HK-2 (cell line): ENCODE measurements around the gene C6orf47.
"Not testable (repeated sequence)": the region's sequence is repeated elsewhere in the genome, so short reads cannot be mapped to it uniquely, and the experiment has no call there.

Experiments
- DNase-seq: peaks from one replicate; pipeline ENCODE4 v3.0.0-alpha.2; 2018; ENCODE audit not compliant: unreplicated experiment

C6orf47 gene

GRCh38 chr6:31660381-31661261 is at the start of gene C6orf47:
Gene C6orf47, minus strand, starts transcription at chr6:31660778. Its CDS starts 831 bp downstream, at chr6:31659947.
- peak; percentile 86 for DNase-seq

DNA sequence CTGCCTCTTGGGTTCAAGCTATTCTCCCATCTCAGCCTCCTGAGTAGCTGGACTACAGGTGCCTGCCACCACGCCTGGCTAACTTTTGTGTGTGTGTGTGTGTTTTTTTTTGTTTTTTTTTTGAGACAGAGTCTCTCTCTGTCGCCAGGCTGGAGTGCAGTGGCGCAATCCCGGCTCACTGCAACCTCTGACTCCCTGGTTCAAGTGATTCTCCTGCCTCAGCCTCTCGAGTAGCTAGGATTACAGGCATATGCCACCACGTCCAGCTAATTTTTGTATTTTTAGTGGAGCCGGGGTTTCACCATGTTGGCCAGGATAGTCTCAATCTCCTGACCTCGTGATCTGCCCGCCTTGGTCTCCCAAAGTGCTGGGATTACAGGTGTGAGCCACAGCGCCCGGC is 48.6 kb upstream of the C6orf47 start:
- DNase-seq, result not testable (repeated sequence)

GRCh38 chr6:31708224-31708623 is 47.6 kb upstream of the C6orf47 start:
- no peak for DNase-seq

GRCh38 chr6:31707701-31708100 is 47.1 kb upstream of the C6orf47 start:
- no peak for DNase-seq

DNA sequence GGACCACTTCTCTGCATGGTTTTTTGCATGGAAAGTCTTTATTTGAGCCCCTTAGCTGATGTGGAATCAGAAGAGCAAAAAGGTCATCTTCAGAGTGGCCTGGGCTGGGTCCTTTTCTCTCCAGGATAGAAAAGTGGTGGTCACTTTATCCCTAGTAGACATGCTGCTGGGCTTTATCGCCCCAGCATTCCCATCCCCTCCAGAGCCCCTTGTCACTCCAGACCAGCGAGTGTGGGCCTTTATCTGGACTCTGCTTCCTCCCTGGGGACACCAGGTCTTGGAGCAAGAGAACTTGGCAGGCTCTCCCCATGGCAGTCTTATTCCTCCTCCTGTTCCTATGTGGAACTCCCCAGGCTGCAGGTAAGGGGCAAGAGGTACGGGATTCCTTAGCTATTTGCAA is 46.0 kb upstream of the C6orf47 start, which contains the start of gene LY6G6F:
TSS of gene LY6G6F (plus strand) at position 268 of the 400 bp plus-strand sequence. CDS start at position 309, 41 bp downstream.
- no peak for DNase-seq

DNA sequence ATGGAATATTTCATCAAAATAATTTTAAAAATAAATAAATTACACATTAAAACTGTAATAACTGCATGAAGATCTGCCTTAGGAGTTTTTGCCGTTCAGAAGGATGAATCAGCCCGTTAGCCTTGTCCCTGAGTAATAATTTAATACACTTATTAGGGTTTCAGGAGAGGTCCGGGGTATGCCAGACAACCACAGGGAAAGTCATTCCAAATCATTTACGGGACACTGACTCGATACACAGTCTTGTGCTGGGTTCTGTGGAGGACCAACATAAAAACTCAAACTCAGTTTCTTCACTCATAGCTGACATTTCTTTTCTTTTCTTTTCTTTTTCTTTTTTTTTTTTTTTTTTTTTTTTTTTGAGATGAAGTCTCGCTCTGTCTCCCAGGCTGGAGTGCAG is 45.4 kb upstream of the C6orf47 start:
- no peak for DNase-seq

GRCh38 chr6:31702819-31703716 is 42.5 kb upstream of the C6orf47 start, which contains the start of gene ABHD16A:
Gene ABHD16A, minus strand, starts transcription at chr6:31703324. Its CDS starts 43 bp downstream, at chr6:31703281.
- DNase-seq, result peak; percentile 96

DNA sequence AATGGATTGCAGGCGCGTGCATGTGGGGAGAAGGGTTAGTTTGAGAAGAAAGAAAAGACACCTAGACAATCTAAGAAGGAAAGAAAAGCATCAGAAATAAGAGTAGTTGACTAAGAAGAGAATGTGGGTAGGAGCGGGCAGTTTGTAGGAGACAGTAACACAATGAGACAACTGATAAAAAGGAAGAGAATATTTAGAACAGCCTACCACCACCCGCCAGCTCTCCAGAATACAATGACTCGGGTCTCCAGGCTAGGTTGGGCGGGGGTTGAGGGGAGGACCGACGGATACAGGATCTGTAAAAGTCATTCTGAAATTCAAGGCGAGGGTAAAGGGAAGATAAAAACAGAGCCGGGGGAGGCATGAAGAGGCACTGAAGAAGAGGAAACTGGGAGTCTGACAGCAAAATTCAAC is 41.8 kb upstream of the C6orf47 start:
- DNase-seq, result no peak

- DNase-seq, result no peak
These were observed 41.3 kb upstream of the C6orf47 start for GRCh38 chr6:31701666-31702404.

GRCh38 chr6:31700740-31701401 is 40.3 kb upstream of the C6orf47 start:
- no peak for DNase-seq

GRCh38 chr6:31697555-31697954 is 37.0 kb upstream of the C6orf47 start:
- DNase-seq, result no peak

GRCh38 chr6:31693535-31693934 is 33.0 kb upstream of the C6orf47 start:
- no peak for DNase-seq

DNA sequence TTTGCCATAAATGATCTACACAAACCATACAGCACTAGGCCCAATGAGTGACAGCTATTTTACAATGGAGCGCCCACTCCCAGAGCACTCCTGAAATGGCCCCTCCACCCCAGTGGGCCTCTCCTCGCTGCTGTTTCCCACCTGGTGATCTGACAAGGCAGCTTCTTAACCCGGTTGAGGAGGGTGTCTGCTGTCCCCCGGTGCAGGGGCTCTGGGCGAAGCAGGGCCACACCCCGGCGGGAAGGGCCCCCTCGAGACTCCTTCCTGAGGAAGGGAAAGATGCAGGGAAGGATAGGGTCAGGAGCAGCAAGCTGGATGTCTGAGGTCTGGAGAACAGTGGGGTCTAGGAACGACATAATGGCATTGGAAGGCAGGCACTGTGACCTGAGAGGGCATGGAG is 32.3 kb upstream of the C6orf47 start:
- no peak for DNase-seq

DNA sequence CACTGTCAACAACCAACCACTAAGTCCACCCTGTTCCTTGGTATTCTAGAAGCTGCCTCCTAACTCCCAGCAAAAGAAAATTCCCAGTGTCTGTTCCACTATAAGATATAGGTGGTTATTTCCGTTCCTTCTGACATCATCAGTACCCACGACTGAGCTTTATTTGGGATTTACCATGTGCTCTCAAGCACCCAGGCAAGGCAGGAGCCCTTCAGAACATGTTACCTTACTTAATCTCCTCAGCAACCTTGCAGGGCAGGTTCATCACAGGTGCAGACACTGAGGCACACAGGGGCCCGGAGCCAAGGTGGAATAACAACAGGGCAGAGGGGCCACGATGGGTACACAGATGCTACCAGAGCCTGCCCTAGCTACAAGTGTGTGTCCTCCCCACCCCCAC is 31.8 kb upstream of the C6orf47 start:
- no peak for DNase-seq

DNA sequence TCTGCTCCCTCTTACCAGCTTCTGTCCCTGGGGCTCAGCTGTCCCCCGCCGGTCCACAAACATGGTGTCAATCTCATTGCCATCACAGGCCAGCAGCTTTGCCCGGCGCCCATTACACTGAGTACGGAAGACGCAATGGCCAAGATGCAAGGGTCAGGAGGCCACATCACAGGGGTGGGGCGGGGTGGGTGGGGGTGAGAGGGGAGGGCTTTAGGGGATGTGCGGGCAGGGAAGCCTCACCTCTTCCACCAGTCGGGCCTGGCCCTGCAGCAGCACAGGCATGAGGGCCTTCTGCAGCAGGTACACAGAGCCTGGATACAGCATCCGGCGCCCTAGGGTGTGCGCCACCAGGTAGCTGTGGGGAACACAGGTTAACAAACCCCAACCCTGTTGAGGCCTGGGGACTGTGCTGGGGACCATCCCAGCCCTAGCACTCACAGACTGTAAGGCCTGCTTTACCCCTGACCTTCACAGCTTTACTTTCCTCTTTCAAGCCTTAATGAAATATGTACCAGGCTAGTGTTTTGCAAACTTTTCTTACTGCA is 31.1 kb upstream of the C6orf47 start:
- DNase-seq, result no peak

DNA sequence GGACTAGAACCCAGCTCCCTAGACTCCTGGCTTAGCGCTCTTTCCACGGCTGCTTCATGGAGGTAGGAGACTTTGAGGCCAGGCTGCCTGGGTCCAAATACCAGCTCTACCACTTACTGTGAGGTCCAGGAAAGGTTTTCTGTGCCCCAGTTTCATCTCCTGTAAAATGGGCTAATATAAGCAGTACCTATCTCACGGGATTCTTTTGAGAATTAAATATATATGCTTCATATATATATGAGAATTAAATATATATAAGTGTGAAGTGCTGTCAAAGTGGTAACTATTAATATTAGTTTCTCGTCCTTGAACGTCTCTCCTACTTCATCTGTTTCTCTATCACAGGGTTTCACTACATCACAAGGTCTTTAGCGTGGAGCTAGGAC is 30.5 kb upstream of the C6orf47 start:
- DNase-seq, result no peak

- no peak for DNase-seq
These were observed 29.9 kb upstream of the C6orf47 start for GRCh38 chr6:31690231-31691077.

GRCh38 chr6:31689249-31690110 is 28.9 kb upstream of the C6orf47 start:
- DNase-seq, result no peak
